ENCODE measurements around the gene GPC6.
A peak's percentile ranks its signal among the peaks of the same experiment; 100 is the strongest.

Gene GPC6

DNA sequence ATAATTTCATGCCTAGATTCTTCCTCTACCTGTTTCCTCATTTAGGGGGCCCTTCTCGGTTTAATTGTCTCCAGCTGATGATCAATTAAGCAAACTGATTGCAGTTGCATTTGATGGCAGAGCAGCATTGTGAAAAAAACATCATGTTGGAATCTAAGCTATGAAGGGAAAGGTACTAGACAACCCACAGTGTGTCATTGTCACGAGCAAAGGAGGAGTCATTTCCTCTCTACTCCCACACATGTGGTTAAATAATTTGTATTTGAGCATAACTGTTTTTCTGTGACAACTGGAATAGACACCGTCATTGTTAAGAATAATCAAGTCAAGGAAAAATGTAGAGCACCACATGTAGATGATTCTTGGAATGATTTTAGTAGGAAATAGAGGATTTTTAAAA is 1012.5 kb downstream of the GPC6 start:
- peak; percentile 67 to 71 for DNase-seq

DNA sequence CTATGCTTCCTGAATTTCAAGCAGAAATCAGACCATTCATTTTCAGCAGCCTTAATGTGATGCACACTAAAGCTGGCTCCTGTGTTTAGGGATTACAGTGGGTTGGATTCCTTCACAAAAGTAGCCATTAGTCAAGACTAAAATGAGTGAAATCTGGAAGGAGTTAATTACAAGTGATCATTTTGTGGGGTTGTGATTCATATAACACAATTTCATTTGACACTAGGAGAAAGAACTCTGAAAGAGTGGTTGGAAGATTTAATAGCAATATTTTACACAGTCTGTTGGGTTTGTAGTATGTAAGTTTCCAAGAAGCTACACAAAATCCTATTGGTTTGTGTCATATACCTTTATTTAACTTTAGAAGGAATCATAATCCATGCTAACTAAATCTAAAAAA is 1015.9 kb downstream of the GPC6 start:
- DNase-seq, result no peak

DNA sequence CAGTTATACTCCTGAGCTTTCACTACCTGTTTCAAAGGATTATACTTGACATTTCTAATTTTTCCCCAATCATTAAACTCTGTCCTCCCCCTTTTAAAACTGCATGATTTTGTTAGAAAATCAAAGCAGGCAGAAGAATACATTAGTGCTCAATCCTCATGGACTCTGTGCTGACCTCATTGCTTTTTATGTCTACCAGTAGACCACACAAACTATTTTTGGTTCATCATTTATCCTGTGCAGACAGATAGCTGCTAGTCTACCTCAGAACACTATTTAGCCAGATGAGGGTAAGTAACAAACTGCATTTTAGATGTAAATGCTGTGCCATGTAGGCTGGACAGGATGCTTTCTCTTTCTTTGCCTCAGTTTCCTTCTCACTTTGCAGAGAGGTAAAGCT is 1016.9 kb downstream of the GPC6 start:
- no peak for DNase-seq

DNA sequence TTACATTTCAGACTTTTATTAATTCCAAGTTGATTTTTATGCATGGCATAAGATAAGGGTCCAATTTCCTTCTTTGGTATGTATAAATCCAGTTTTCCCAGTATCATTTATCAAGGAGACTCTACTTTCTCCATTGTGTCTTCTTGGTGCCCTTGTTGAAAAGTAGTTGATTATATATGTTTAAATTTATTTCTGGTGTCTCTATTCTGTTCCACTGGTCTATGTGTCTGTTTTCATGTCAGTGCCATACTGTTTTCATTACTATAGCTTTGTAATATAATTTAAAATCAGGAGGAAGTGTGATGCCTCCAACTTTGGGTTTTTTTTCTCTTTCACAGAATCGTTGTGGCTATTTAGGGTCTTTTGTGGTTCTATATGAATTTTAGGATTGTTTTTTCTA is 1019.9 kb downstream of the GPC6 start:
- no peak for DNase-seq

DNA sequence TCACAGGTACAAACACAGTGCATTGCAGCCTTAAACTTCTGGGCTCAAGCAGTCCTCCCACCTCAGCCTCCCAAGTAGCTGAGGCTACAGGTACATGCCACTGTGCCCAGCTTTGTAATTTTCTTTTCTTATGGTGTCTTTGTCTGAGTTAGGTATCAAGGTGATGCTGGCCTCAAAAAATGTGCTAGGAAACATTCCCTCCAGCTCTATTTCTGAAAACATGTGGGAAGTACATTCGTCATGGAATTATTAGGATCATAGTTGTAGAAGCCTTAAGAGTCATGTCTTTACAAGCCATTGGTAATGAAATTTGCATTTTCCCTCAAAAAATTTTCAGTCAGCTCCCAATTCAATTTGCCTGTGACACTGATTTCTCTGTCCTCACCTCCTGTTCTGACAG is 1021.3 kb downstream of the GPC6 start:
- no peak for DNase-seq

DNA sequence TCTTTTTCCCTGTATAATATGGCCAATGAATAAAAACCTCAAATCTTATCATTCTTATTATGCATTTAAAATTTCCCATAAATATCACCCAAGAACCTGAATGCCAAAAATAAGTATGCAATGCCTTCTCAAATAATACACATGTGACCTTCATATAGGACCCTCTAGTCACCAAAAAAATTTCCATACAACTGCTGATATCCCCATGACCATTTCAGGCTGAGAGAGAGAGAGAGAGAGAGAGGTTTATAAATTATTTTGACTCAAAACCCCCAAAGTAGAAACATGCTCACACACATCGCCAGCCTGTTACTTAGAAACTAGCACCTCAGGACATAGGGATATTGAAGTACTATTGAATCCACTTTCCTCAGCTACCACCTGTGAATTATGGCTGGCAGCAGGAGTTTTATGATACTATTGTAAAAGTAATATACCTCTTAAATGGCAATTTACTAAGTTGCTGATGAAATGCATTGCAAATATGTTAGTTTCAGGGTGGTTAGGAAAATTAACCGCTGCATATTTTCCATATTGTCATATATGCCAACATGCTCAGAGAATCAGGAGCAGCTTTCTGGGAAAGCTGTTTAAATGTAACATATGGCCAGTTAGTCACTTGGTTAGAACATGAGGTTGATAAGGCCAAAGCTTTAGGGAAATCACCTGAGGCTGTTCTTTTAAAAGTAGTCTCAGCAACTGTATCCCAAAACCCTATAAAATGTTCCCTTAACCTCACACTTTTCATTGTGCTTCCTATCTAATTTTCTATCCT is 1022.0 kb downstream of the GPC6 start:
- no peak for DNase-seq

DNA sequence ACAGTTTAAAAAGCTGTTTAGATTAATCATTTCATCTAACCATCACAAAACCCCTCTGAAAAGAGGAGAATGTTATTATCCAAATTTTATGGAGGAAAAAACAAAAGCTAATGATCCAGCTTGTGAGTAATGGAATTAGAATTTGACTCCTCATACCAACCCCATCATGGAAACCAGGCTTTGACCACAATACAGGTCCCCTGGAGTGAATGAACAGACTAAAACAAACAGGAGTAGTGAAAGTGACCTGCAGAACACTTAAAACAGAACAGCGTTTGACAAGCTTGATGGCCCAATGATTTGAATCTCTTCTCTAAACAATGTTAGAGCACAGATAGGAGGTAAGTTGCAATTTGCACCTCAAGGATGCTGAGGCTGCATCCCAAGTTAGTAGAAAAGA is 1022.9 kb downstream of the GPC6 start:
- DNase-seq, result no peak

DNA sequence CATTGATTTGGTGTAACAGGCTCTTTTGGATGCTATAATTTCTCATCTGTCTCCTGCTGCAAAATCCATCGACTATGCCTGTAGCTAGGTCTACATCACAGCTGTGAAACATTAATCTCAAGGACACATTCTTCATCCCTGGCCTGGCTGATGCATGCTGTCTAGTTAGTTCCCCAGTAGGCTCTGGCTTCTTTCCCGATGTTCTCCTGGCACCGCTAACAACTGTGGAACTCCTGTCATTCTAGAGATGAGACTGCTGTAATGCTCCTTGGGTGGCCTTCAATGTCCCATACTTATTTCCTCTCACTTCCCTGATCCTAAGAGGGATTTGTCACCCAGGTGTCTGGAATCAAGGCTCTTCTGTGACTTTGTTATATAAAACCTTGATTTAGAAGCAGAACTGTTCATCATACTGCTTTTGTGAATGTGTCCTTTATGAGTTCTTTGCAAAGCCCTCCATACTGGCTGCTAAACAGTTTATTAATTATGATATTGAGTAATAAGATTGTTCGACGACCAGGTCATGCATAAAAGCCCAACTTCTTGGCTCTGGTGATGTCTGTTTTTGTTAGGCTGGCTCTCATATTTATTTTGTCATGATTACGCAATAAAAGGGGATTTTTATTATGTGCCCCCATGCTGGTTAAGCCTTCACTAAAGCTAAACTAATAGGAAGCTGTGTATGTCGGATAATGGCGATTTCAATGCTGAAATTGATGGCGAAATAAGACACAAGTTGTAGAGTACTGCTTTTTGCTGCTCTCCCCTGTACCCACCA is 1025.4 kb downstream of the GPC6 start:
- DNase-seq, result no peak

DNA sequence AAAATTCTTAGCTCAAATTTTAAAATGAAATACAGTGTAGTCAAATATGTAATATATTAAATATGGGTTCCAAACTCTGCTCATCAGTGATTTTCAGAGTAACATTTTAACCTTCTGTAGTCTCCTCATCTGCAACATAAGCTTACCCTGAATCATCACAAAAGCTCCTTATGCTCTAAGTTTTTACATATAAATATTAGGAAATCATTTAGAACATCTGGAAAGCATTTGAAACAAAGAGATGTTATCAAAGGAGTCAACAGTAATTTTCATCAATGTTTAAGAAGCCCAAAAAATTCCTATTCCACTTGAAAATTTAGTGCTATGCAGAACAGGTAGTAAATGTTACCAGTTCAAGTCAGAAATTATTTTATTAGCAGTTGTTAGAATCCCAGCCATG is 1028.1 kb downstream of the GPC6 start:
- DNase-seq, result no peak

DNA sequence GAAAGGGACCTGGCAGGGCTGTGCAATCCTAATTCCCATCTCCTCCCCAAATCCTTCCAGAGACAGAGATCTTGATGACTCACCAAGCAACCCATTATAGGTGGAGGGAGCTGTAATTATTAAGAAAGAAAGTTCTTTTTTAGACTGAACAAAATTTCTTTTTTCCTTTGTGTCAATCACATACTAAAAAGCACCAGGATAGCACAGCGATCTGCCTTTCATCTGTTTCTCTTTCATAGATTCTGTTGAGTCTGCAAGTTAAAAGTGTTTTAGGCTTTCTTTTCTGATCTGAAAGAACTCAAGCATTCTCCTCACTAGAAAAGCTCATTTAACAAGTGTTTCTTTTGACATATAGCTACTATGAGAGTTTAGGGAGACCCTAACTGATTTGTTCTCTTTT is 1030.1 kb downstream of the GPC6 start:
- no peak for DNase-seq

DNA sequence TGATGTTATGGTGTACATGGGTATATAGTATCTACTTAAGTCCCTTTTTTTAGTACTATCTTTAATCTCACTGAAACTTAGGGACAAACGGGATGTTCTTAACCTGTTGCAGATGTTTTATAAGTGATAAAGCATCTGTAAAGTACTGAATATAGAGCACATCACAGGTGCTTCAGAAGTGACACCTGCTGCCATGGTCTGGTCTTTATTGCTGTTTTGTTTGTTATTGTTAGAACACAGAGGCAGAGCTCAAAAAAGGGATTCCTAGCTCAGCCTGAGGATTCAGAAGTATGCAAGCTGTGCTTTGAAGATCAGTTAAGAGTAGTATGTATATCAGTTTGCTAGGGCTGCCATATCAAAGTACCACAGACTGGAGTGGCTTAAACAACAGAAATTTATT is 1033.4 kb downstream of the GPC6 start:
- DNase-seq, result no peak

DNA sequence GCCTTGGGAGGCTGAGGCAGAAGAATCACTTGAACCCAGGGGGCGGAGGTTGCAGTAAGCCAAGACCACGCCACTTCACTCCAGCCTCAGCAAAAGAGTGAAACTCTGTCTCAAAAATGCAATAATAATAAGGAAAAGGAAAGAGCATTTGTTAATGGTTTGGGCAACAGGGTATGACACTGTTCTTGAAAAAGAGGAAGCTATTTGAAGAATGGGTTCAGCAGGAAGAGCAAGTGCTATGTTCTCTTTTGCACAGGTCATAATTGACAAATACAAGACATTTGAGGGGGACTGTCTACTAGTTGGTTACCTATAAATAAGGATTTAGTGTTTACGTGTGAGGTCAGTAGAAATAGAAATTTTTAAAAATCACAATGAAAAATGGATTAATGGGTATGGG is 1034.6 kb downstream of the GPC6 start:
- peak; percentile 52 to 60 for DNase-seq

DNA sequence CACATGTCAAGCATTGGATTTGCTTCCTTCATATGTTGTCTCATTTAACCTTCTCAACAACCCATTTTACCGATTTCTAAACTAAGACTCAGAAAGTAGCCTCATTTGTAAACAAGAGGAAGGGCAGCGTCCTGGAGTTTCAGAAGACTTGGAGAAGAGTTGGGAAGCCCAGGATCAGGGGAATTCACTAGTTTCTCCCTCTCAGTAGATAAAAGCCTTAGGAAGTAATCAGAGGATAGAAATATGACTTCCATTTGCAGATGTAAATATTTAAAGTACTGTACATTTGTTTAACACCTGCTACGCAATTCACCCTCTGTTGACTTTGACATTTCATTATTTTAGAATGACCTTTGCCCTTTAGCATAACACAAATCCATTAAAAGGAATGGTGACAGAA is 1036.4 kb downstream of the GPC6 start:
- no peak for DNase-seq

DNA sequence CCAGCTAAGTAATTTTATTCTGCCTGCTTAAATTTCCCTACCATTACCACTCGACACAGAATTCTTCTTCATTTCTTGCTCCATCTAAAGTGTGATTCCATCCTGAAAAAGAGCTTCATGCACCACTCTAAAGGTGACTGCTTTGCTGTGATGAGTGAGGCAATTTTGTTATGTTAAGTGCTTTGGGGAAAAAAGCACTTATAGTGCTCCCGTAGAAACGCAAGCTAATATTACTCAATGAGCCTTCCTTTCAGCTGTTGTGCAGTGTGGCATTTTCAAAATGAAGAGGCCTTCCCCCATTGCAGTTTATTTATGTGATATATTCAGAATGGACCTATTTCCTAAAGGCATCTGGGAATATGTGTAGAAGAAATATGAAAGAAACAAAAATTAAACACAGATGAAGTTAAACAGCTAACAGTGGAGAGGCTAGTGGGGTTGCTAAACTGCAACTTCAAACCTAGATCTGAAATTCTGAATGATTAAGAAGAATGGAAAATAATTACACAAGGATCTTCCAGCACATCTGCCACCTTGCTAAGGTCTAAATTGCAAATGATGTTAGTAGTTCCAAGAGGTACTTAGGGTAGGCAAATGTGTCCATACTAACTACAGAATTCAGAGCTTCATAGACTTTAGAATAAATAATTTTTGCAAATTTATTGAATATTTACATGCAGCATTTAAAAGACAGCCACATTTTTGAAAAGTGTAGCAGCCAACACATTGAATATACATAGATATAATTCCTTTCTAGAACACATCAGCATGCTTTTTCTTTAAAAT is 1041.2 kb downstream of the GPC6 start:
- no peak for DNase-seq

DNA sequence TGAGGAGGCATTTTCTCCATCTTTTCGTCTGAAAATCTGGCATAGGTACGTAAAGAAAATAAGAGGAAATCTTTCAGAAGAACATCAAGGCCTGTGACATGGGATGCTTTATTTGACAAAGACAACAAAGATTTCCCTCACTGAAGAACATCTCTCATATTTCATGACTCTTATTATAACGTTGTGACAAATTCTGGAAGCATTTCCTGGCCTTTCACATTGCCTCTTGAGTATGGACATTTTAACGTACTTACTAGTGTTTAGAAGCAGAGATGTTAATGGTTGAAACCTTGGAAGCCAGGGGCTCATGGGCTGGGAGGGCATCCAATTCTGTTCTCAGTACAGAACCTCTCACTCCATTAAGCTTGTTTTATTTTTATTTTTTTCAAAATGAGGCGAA is 1042.1 kb downstream of the GPC6 start:
- DNase-seq, result no peak

DNA sequence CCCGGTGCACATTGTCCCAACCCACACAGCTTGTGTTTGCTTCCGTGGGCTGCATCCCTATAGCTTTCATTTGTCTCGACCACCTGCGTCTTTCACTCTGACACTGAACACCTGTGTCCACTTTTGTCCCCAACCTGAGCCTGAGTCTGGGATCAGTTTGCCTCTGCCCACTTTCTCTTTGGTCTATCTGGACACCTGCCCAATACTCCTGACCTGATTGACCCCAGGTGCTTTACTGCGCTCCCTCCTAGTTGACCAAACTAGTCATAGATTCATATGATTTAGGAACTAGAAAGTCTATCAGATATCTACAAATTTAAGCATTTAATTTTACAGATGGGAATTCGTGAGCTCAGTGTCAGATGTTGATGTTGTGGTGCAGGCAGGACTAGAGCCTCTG is 1043.0 kb downstream of the GPC6 start:
- DNase-seq, result no peak

DNA sequence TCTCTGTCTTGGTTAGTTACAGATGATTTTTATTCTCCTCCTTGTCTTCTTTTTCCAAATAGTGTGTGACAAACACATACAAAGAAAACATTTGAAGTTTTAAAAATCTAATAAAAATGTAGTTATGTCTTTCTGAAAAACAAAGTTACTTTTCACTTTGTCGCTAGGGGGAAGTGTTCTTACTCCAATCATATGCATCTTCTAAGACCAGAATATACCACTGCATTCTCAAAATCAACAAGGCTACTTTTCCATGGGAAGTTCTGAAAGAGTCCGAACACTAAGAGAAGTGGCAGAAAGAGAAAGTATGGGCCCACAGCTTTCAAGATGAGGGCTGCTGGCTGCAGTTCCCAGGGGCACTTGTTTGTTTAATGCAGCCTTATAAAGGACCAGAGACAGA is 1043.9 kb downstream of the GPC6 start:
- peak; percentile 1 to 5 for DNase-seq

DNA sequence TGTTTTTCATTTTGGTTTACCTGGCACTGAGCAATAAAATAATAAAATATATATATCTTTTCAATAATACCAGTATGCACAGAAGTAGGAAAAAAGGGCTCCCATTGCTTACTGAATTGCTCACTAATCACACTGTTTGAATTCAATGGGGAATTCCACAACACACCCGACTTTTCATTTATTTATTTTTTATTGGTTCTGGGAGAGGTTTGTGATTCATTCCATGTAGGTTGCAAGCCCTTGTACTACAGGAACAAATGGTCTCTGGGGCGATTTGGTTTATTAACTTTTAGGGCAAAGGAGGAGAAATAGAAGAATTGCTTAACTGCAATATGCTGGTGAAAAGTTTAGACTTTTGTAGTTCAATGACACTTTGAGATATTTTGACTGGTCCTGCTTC is 1045.4 kb downstream of the GPC6 start:
- no peak for DNase-seq

DNA sequence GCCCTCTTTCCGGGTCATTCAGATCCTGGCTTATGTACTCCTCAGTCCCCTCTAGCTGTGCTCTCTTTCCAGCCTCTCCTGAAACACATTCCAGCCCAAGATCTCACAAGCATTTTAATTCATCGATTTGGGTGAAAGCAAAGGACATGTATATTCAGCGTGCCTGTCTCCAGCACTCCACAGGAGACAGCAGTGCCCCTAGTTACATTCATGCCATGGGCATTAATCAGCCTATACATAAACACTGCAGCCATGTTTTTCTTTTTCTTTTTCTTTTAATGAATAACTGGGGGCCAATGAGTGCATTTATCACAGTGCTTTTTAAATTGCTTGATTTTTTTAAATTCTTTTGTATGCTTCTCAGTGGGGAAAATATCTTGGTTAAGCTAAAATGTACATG is 1053.7 kb downstream of the GPC6 start:
- DNase-seq, result no peak

DNA sequence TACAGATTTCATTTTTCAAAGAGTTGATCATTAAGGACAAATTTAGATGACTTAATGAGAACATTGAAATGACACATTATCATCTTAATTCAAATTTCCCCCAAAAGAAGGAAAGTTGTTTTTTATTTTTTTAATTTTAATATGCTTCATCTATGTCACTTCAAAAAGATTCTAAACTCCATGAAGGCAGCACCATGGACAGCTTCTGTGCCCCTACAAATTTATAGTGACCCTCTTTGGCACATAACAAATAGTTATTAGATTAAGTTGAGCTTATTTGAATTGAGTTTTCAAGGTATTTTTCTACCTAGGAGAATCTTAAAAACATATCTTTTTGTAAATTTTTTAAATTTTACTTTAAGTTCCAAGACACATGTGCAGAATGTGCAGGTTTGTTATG is 1054.2 kb downstream of the GPC6 start:
- peak in 1 of 2 experiments; percentile 4 for DNase-seq

DNA sequence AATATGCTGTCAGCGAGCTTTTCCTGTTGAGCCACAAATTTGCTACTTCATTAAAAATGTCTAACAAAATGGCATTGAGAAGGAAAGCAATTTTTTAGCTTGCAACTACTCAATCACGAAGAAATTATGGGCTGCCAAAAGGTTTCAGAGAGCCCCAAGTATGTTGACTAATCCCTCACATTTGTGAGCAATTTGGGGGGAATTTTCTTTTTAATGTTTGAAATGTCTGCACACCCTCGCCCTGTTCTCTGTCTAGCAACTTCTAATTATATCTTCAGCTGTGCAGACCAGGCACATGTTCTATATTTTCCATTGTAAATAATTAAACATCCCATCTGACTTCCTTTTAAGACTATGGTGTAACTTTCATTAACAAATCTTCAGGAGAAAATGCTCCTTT is 1060.0 kb downstream of the GPC6 start:
- no peak for DNase-seq

DNA sequence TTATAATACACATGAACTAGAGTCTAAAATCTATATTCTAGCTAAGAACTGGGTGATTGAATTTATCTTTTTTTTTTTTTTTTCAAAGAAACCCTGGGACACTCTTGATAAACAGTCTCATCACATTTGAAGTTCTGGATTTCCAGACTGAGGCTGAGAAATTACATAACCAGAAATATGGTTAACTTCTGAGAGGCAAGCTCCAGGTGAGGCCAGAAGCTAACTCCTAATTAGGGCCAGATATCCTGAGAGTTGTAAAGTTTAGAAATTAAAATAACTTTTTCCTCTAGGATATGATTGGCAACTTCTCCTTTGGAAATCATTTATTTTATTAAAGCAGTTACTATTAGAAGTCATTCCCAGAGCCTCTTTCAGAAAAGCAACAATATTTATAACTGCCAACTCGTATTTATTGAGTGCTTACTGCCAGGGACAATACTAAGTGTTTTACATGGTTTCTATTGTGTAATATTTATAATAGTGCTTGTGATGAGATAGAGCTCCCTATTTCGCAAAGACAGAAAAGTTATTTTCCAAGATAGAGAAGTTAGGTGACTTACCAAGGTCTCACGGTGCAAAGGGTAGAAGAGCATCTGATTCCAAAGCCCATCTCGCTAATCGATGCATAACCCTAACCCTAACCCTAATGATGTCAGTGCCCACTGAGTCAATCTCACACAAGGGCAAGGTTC is 1065.2 kb downstream of the GPC6 start:
- no peak for DNase-seq

DNA sequence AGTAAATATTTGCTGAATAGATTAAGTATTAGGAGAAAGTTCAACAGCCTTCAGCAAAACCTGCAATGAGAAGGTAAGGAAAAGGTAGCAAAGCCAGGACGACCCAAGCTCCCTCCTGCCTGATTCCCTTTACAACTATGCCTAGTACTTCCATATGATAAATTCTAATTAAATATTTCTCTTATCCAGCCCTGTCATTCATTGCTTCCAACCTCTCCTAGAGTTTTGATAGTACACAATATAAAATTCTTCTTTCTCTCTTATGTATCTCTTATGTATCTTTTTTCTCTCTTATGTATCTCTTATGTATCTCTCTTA is 1065.7 kb downstream of the GPC6 start:
- DNase-seq, result no peak
